Panc1 (cell line): ENCODE data around the gene PDE6B.

Experiments used
- POLR2AphosphoS5 ChIP-seq: IDR thresholded peaks from 2 replicates; pipeline ENCODE4 v1.6.1; 2012; ENCODE audit warnings: mild to moderate bottlenecking, low read depth, low read length, moderate library complexity
- SIN3A ChIP-seq: IDR thresholded peaks from 2 replicates; pipeline ENCODE4 v1.6.1; 2012; ENCODE audit warnings: low read depth, mild to moderate bottlenecking, low read length, moderate library complexity, borderline replicate concordance; ENCODE audit not compliant: insufficient read depth
- TCF7L2 ChIP-seq: IDR thresholded peaks from 2 replicates; pipeline ENCODE4 v1.6.1; 2011; ENCODE audit warnings: mild to moderate bottlenecking, low read depth, low read length, inconsistent platforms
- TF ChIP-seq, protein P1 (sequence below): fragments of 450-650 bp; IDR thresholded peaks from 2 replicates; pipeline ENCODE4 v1.5.1; 2017; ENCODE audit warnings: mild to moderate bottlenecking
- TF ChIP-seq, protein P2 (sequence below), 2 experiments: IDR thresholded peaks; 2 replicates each; pipeline ENCODE4 v1.6.1; 2011 to 2012; ENCODE audit warnings: low read depth in 2 of 2, control low read depth in 1 of 2, low read length in 1 of 2, mild to moderate bottlenecking in 1 of 2, moderate library complexity in 1 of 2; ENCODE audit not compliant: insufficient read depth in 1 of 2

DNA sequence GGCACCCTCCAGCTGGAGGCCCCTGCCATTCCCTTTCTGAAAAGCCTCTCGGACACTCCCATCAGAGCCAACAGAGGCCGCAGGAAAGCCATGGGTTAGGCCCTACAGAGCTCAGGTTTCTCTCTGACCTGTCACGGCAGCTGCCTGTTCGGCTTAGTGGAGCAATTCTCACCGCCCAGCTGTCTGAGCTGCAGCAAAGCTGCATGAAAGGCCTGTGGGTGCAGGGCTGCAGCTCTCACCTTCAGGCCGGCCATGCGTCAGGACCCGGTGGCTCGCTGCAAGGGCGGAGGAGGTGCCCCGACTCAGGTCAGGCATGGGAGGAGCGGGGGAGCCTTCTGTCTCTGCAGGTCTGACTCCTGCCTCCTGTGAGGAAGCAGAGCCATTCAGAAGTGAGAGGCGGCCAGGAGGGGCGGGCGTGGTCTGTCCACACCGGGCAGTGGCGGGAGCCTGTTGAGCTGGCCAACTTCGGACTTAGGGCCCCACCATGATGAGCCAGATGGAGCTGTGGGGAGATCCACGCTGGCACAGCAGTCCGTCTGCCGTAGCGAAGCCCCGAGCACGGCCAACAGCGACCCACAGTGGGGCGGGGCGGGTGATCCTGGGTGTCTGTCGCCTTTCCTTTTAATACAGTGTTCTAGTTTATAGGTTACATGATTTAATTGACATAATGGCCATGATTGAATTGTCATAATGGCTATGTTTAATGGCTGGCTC is 23.4 kb downstream of the PDE6B start:
- TF ChIP-seq, protein P1, sequence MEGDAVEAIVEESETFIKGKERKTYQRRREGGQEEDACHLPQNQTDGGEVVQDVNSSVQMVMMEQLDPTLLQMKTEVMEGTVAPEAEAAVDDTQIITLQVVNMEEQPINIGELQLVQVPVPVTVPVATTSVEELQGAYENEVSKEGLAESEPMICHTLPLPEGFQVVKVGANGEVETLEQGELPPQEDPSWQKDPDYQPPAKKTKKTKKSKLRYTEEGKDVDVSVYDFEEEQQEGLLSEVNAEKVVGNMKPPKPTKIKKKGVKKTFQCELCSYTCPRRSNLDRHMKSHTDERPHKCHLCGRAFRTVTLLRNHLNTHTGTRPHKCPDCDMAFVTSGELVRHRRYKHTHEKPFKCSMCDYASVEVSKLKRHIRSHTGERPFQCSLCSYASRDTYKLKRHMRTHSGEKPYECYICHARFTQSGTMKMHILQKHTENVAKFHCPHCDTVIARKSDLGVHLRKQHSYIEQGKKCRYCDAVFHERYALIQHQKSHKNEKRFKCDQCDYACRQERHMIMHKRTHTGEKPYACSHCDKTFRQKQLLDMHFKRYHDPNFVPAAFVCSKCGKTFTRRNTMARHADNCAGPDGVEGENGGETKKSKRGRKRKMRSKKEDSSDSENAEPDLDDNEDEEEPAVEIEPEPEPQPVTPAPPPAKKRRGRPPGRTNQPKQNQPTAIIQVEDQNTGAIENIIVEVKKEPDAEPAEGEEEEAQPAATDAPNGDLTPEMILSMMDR = no peak
- TF ChIP-seq TCF7L2 (no peak), SIN3A (no peak), POLR2AphosphoS5 (no peak)
- TF ChIP-seq, protein P2, sequence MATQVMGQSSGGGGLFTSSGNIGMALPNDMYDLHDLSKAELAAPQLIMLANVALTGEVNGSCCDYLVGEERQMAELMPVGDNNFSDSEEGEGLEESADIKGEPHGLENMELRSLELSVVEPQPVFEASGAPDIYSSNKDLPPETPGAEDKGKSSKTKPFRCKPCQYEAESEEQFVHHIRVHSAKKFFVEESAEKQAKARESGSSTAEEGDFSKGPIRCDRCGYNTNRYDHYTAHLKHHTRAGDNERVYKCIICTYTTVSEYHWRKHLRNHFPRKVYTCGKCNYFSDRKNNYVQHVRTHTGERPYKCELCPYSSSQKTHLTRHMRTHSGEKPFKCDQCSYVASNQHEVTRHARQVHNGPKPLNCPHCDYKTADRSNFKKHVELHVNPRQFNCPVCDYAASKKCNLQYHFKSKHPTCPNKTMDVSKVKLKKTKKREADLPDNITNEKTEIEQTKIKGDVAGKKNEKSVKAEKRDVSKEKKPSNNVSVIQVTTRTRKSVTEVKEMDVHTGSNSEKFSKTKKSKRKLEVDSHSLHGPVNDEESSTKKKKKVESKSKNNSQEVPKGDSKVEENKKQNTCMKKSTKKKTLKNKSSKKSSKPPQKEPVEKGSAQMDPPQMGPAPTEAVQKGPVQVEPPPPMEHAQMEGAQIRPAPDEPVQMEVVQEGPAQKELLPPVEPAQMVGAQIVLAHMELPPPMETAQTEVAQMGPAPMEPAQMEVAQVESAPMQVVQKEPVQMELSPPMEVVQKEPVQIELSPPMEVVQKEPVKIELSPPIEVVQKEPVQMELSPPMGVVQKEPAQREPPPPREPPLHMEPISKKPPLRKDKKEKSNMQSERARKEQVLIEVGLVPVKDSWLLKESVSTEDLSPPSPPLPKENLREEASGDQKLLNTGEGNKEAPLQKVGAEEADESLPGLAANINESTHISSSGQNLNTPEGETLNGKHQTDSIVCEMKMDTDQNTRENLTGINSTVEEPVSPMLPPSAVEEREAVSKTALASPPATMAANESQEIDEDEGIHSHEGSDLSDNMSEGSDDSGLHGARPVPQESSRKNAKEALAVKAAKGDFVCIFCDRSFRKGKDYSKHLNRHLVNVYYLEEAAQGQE (IDR thresholded peaks at IDR 0.05; ENCODE audit: insufficient read depth in 1 of 2, low read depth in 2 of 2, low read length in 1 of 2) = no peak
